Gastroesophageal sphincter (tissue), 4 donors: Measurements from ENCODE around the gene VPS18. TPM values are rescaled to one million over a fixed set of nuclear protein-coding genes. Genes with fewer than 3 reads are reported as not detected.

Experiments used
- ATAC-seq: fragments of 150-250 bp; one replicate; pipeline ENCODE4 v1.9.1; 2016; ENCODE audit warnings: mild to moderate bottlenecking, moderate library complexity
- H3K27ac ChIP-seq, 4 donors: fragments of 200-600 bp; sonication (generic) in 3 of 4; 1 replicate in 3 of 4; 2 replicates in 1 of 4; pipeline ENCODE4 v1.5.1; 2016 to 2019
- H3K27me3 ChIP-seq: fragments of 200-600 bp; sonication (generic); one replicate; pipeline ENCODE4 v1.5.1; 2019
- H3K36me3 ChIP-seq, 2 donors: fragments of 200-600 bp; sonication (generic); one replicate each; pipeline ENCODE4 v1.5.1; 2019; ENCODE audit warnings: control low read depth in 1 of 2
- H3K4me1 ChIP-seq, 3 donors: fragments of 200-600 bp; sonication (generic); 1 replicate in 2 of 3; 2 replicates in 1 of 3; pipeline ENCODE4 v1.5.1; 2016 to 2019; ENCODE audit warnings: control low read depth in 2 of 3
- H3K4me3 ChIP-seq, 2 donors: fragments of 200-600 bp; sonication (generic); one replicate each; pipeline ENCODE4 v1.5.1; 2019; ENCODE audit warnings: mild to moderate bottlenecking in 1 of 2, moderate library complexity in 1 of 2
- H3K9me3 ChIP-seq, 3 donors: fragments of 200-600 bp; sonication (generic); one replicate each; pipeline ENCODE4 v1.5.1; 2017 to 2019; ENCODE audit warnings: control low read depth in 2 of 3
- EP300 ChIP-seq: sonication (generic); formaldehyde crosslinking; IDR thresholded peaks from one replicate; pipeline ENCODE4 v1.6.1; 2017; ENCODE audit warnings: antibody characterized with exemption, mild to moderate bottlenecking
- POLR2A ChIP-seq, 2 donors: fragments of 450-650 bp; IDR thresholded peaks; one replicate each; pipeline ENCODE4 v1.6.1; 2017; ENCODE audit warnings: antibody characterized with exemption in 2 of 2, mild to moderate bottlenecking in 2 of 2, moderate library complexity in 1 of 2
- POLR2AphosphoS5 ChIP-seq: sonication (generic); formaldehyde crosslinking; IDR thresholded peaks from one replicate; pipeline ENCODE4 v1.6.1; 2017; ENCODE audit warnings: antibody characterized with exemption
- WGBS, 2 donors: methylation state at CpG; one replicate each; pipeline ENCODE4 v1.1.5; 2018; ENCODE audit warnings: low coverage in 1 of 2; 5-methylcytosine and 5-hydroxymethylcytosine counted together
- total RNA-seq, 4 donors: library from RNA; depleted of rRNA; stranded (reverse); fragments of >200 nt; gene quantifications; one replicate each; pipeline ENCODE4 v1.1.0, GENCODE V29; 2016
- TF ChIP-seq, protein P1 (sequence below), 4 experiments: fragments of 200-600 bp in 2 of 4; fragments of 450-650 bp in 2 of 4; sonication (generic) in 1 of 4; IDR thresholded peaks; one replicate each; pipeline ENCODE4 v1.5.1; 2017 to 2019; ENCODE audit warnings: antibody characterized with exemption in 4 of 4, mild to moderate bottlenecking in 2 of 4, moderate library complexity in 2 of 4

The VPS18 gene
- total RNA-seq, 4 donors from 2014 or later: 24.6 to 36.3 (median 29.9) TPM

DNA sequence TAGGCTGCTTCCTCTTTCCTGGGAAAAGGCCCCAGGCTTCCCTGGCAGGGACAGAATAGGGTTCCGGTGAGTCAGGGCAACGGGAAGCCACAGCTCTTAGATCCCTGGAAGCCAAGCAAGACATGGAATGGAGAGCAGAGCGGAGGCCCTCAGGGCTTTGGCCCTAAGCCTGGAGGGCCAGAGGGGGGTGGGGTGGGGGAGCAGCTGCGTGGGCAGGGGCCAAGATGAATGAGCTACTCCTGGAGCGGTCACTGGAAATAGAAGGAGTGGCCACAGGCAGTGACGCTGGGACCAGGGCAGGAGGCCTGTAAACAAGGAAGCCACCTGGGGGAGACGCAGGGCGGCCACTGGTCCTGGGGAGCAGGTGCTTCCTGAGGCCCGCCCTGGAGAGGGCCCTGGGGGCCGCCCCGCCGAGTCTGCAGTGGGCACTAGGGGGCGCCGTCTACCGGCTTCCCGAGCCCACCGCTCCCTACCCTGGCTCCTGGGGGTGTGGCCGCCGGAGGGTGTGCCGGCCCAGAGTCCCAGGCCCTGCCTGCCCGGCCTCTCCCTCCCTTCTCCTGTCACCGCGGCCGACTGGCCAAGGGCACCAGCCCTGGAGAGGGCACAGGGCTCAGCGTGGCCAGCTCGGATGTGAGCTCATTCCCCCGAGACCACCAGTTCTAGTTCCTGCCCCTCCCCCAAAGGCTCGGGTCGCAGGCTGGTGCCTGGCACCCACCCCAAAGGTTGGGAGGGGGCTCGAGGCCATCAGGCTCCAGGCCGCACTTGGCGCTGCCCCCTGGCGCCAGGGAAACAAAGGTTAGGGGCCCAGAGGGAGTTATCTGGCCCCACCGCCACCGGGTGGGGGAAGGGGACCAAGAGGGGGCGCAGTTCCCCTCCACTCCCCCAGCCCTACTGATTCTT, 12.1 kb downstream of the VPS18 start:
- peaks cover 0 to 24% of the 10 kb centered on the region in 2 donors for H3K36me3 ChIP-seq
- no peaks in the 10 kb centered on the region for H3K9me3 ChIP-seq
- WGBS, 2 donors: 0% methylated on average over 4 to 5 of the region's 36 CpGs
- H3K4me1 ChIP-seq: peaks cover 0 to 65% (median 21%) of the 10 kb centered on the region in 3 donors
- peak overlapping the region; percentile 8 to 91 (median 86) for H3K27ac ChIP-seq
- TF ChIP-seq, protein P1, sequence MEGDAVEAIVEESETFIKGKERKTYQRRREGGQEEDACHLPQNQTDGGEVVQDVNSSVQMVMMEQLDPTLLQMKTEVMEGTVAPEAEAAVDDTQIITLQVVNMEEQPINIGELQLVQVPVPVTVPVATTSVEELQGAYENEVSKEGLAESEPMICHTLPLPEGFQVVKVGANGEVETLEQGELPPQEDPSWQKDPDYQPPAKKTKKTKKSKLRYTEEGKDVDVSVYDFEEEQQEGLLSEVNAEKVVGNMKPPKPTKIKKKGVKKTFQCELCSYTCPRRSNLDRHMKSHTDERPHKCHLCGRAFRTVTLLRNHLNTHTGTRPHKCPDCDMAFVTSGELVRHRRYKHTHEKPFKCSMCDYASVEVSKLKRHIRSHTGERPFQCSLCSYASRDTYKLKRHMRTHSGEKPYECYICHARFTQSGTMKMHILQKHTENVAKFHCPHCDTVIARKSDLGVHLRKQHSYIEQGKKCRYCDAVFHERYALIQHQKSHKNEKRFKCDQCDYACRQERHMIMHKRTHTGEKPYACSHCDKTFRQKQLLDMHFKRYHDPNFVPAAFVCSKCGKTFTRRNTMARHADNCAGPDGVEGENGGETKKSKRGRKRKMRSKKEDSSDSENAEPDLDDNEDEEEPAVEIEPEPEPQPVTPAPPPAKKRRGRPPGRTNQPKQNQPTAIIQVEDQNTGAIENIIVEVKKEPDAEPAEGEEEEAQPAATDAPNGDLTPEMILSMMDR (IDR thresholded peaks at IDR 0.05): peak in 3 of 4 experiments; percentile 61 to 90 (median 70)
- no peak for TF ChIP-seq EP300
- no peak for TF ChIP-seq POLR2A (IDR thresholded peaks at IDR 0.05)
- TF ChIP-seq POLR2AphosphoS5: peak; percentile 80
- peak overlapping the region; percentile 18 to 52 for H3K4me3 ChIP-seq
- ATAC-seq: peak; percentile 86
- H3K27me3 ChIP-seq: no peaks in the 10 kb centered on the region

DNA sequence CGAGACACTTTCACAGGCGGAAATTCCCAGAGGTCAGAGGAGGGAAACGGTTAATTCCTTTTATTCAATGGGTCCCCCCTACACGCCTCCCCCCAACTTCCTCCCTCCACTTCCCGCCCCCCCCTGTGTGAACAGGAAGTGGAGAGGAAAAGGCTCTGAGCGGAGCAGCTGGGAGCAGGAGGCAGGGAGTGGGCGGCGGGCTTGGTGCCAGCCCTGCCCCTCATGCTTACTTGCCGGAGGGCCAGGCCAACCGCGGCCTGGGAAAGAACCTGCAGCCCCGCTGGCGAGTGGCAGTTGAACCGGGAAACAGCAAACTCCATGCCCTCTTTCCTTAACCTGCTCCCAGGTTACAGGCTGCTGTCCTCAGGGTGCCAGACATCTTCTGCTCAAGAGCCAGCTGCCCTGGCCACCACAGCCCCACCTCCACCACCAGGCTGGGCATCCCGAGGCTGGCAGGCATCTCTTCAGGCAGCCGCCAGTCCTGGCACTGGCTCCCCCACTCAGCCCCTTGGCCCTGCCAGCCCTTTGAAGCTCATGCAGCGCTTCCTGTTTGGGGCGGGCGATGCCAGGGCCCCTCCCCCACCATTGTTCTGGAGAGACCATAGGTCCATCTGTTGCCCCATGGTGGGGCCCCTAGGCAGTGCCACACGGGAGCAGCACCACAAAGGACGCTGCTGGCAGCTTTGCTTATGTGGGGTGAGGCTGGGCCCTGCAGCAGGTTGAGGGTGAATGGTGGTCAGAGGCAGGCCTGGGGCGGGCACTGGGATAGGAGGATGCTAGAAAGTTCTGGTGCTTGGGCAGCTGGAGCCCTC, 12.9 kb downstream of the VPS18 start:
- TF ChIP-seq EP300 (no peak), POLR2A (IDR thresholded peaks at IDR 0.05) (no peak), POLR2AphosphoS5 (no peak)
- TF ChIP-seq, protein P1 (IDR thresholded peaks at IDR 0.05): no peak
- Histone ChIP-seq H3K27me3 (no peaks in the 10 kb centered on the region), H3K4me3 (peak overlapping the region; percentile 18 to 52), H3K4me1 (peaks cover 0 to 57% (median 21%) of the 10 kb centered on the region in 3 donors), H3K9me3 (no peaks in the 10 kb centered on the region), H3K27ac (peak overlapping the region; percentile 8 to 91 (median 86)), H3K36me3 (peaks cover 0 to 18% of the 10 kb centered on the region in 2 donors)
- WGBS, 2 donors: 24 to 29% methylated on average over 6 of the region's 22 CpGs
- ATAC-seq: peak; percentile 20

GRCh38 chr15:40908095-40908494, 13.8 kb downstream of the VPS18 start:
- no peaks in the 10 kb centered on the region for H3K27me3 ChIP-seq
- H3K4me1 ChIP-seq: peaks cover 0 to 49% (median 21%) of the 10 kb centered on the region in 3 donors
- no peak overlapping the region for H3K4me3 ChIP-seq
- H3K36me3 ChIP-seq: peaks cover 0 to 9% of the 10 kb centered on the region in 2 donors
- peak overlapping the region in 2 of 4 donors; percentile 90 to 91 for H3K27ac ChIP-seq
- TF ChIP-seq EP300 (no peak), POLR2A (IDR thresholded peaks at IDR 0.05) (no peak), POLR2AphosphoS5 (no peak)
- TF ChIP-seq, protein P1 (IDR thresholded peaks at IDR 0.05): no peak
- no peak for ATAC-seq
- 71 to 89% methylated on average over 1 of the region's 7 CpGs for WGBS, 2 donors
- no peaks in the 10 kb centered on the region for H3K9me3 ChIP-seq

DNA sequence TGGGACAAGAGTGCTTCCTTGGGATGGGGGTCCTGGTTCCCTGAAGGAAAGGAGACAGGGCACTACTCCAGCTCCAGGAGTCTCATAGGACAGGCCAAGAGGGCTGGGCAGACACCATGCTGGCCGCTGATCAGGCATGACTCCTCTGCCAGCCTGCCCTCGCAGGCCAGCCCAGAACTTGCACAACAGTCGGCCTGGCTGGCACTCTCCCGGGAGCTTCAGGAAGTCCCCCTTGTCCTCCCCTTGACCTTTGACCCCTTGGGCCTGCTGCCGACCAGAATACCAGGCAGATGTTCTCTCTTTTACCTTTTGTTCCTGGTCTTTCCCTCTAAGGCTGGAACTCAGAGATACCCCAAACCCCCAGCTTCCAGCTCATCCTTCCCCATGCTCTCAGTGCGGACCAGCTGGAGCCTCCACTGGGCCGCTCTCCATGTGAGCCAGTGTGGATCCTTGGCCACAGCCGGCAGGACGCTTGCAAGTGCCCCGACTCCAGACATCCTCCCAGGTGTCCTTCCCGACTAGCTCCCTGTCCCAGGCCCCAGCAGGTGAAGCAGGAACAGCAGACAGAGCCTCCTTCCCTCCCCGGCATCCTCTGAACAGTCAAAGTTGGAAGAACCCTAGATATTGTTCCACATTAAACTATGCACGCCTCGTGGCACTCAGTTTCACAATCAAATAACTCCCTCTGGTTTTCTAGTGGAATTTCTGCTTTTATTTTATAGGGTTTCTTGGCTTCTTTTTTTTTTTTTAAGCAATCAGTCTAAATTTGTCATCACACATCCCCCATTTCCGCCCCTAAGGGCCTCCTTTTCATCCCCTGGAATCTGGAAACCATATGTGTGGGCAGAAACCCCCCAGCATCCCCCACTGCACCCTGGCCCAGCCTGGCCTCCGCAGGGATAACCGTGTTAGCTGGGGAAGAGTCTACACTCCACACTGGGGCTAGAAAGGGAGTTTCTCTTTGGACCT, 15.7 kb downstream of the VPS18 start:
- 67 to 83% methylated on average over 4 to 7 of the region's 17 CpGs for WGBS, 2 donors
- H3K4me3 ChIP-seq: no peak overlapping the region
- peaks cover 0 to 30% (median 17%) of the 10 kb centered on the region in 3 donors for H3K4me1 ChIP-seq
- TF ChIP-seq POLR2A (IDR thresholded peaks at IDR 0.05) (no peak), EP300 (no peak), POLR2AphosphoS5 (no peak)
- TF ChIP-seq, protein P1 (IDR thresholded peaks at IDR 0.05): no peak
- H3K9me3 ChIP-seq: no peaks in the 10 kb centered on the region
- no peak overlapping the region for H3K27ac ChIP-seq
- no peak for ATAC-seq
- H3K27me3 ChIP-seq: no peaks in the 10 kb centered on the region
- no peaks in the 10 kb centered on the region for H3K36me3 ChIP-seq
